ENCODE data around the gene ZAR1L. TPM values are rescaled to one million over a fixed set of nuclear protein-coding genes. Genes with fewer than 3 reads are reported as not detected.

The ZAR1L gene
- total RNA-seq, 1 donor from 2014 or later = not detected

- Mint-ChIP-seq H3K27me3 (no peaks in the 10 kb centered on the region), H3K4me1 (ENCODE audit: unreplicated experiment) (peaks cover 9% of the 10 kb centered on the region), H3K36me3 (no peaks in the 10 kb centered on the region), H3K27ac (no peak overlapping the region), H3K9me3 (no peaks in the 10 kb centered on the region), H3K4me3 (no peak overlapping the region)
- no peak for DNase-seq (ENCODE audit: extremely low spot score, unreplicated experiment)
- TF ChIP-seq CTCF (conservative IDR thresholded peaks at IDR 0.05) = peak; percentile 85
Measured at GRCh38 chr13:32310134-32310706, 4.9 kb downstream of the ZAR1L start.

- H3K27me3 Mint-ChIP-seq = no peaks in the 10 kb centered on the region
- no peak for DNase-seq (ENCODE audit: extremely low spot score, unreplicated experiment)
- TF ChIP-seq CTCF (conservative IDR thresholded peaks at IDR 0.05) = no peak
- H3K4me1 Mint-ChIP-seq (ENCODE audit: unreplicated experiment) = peaks cover 5% of the 10 kb centered on the region
- H3K36me3 Mint-ChIP-seq = no peaks in the 10 kb centered on the region
- no peaks in the 10 kb centered on the region for H3K9me3 Mint-ChIP-seq
- H3K4me3 Mint-ChIP-seq = no peak overlapping the region
- no peak overlapping the region for H3K27ac Mint-ChIP-seq
Measured at GRCh38 chr13:32309312-32310133, 5.6 kb downstream of the ZAR1L start.

DNA sequence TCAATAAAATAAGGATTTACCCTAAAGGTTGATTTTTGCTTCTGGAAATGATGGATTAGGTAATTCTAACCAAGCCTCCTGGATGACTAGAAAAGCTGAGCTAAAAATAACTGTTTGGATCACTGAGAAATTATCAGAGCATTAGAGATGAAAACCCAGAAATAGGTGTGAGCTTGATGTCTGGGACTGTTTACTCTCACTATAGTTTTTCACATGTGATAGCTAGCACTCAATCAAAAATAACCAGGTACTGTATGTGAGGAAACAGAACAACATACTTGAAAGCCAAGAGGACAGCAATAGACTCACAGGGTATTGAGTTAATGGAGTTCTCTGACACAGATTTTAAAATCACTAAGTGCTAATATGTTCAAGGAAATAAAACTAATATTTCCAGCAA, 9.5 kb downstream of the ZAR1L start:
- H3K36me3 Mint-ChIP-seq = no peaks in the 10 kb centered on the region
- DNase-seq (ENCODE audit: extremely low spot score, unreplicated experiment) = no peak

GRCh38 chr13:32302461-32302860, 12.7 kb downstream of the ZAR1L start:
- Mint-ChIP-seq H3K4me1 (ENCODE audit: unreplicated experiment) (no peaks in the 10 kb centered on the region), H3K27me3 (peaks cover 7% of the 10 kb centered on the region), H3K9me3 (no peaks in the 10 kb centered on the region), H3K27ac (no peak overlapping the region), H3K36me3 (no peaks in the 10 kb centered on the region), H3K4me3 (no peak overlapping the region)
- no peak for TF ChIP-seq CTCF (conservative IDR thresholded peaks at IDR 0.05)
- no peak for DNase-seq (ENCODE audit: extremely low spot score, unreplicated experiment)

More for the DNA sequence above, 9.5 kb downstream of the ZAR1L start:
- H3K4me3 Mint-ChIP-seq = no peak overlapping the region
- H3K27ac Mint-ChIP-seq = no peak overlapping the region
- TF ChIP-seq CTCF (conservative IDR thresholded peaks at IDR 0.05) = no peak
- peaks cover 5% of the 10 kb centered on the region for H3K4me1 Mint-ChIP-seq (ENCODE audit: unreplicated experiment)
- H3K27me3 Mint-ChIP-seq = no peaks in the 10 kb centered on the region
- no peaks in the 10 kb centered on the region for H3K9me3 Mint-ChIP-seq

GRCh38 chr13:32300920-32301319, 14.2 kb downstream of the ZAR1L start:
- no peaks in the 10 kb centered on the region for H3K4me1 Mint-ChIP-seq (ENCODE audit: unreplicated experiment)
- TF ChIP-seq CTCF (conservative IDR thresholded peaks at IDR 0.05) = no peak
- H3K36me3 Mint-ChIP-seq = no peaks in the 10 kb centered on the region
- no peaks in the 10 kb centered on the region for H3K9me3 Mint-ChIP-seq
- H3K27me3 Mint-ChIP-seq = peaks cover 7% of the 10 kb centered on the region
- no peak overlapping the region for H3K4me3 Mint-ChIP-seq
- H3K27ac Mint-ChIP-seq = no peak overlapping the region
- no peak for DNase-seq (ENCODE audit: extremely low spot score, unreplicated experiment)

All from type B pancreatic cell (in vitro differentiated cells).